ENCODE measurements around the gene MYLK. TPM values are rescaled to one million over a fixed set of nuclear protein-coding genes. Genes with fewer than 3 reads are reported as not detected.

The MYLK gene
- total RNA-seq, 4 donors from 2014 or later = 420 to 1,252 (median 768) TPM

DNA sequence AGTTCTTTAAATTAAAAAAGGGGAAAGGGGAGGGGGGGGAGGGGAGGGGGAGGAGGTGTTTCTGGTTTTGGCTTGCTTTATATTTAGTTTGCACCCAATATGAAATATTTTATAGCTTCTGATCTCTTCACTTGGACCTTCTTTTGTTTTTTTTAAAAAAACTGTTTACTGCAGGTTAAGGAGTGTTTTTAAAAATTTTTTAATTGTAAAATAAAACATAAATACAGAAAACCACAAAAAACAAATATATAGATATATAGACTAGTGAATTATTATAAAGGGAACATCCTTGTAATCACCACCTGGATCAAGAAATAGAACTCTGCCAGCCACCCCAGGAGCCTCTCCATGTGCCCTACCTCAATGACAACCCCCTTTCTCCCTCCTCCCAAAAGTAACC lies 861 bp upstream of the MYLK start:
- no peak for DNase-seq
- Histone ChIP-seq H3K4me3 (no peak overlapping the region), H3K36me3 (no peaks in the 10 kb centered on the region), H3K27me3 (no peaks in the 10 kb centered on the region), H3K4me1 (no peaks in the 10 kb centered on the region), H3K27ac (no peak overlapping the region), H3K9me3 (no peaks in the 10 kb centered on the region)
- no peak for TF ChIP-seq POLR2A (IDR thresholded peaks at IDR 0.05)
- no peak for TF ChIP-seq CTCF (IDR thresholded peaks at IDR 0.05)
- intact Hi-C loops (cut with DNase I; ENCODE audit: low total_unique reads) = no loop called here

DNA sequence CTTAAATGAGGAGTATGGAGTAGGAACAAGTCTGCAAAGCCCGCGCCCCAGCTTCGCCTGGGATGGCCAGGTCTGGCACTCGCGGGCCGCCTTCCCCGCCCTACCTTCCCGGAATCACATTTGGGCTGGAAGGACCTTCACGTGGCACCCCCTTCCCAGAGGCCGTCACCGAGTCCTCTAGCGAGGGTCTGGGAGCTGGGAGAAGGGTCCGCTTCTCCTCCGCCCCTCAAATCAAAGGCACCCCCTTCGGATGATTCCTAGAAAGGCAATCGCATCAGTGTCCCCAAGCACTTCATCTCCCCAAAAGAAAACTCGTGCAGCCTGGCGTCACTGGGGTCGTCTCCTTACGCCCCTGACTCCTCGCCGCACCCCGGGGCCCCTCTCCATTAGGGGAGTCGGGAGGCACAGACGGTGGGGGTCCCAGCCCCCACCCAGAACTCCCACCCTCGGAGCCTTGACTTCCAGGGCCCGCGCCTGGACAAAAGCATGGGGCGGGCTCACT lies 380 bp downstream of the MYLK start:
- Histone ChIP-seq H3K36me3 (no peaks in the 10 kb centered on the region), H3K27me3 (no peaks in the 10 kb centered on the region), H3K4me1 (no peaks in the 10 kb centered on the region), H3K27ac (peak overlapping the region; percentile 60 to 67), H3K9me3 (no peaks in the 10 kb centered on the region), H3K4me3 (peak overlapping the region; percentile 48 to 55)
- DNase-seq = peak; percentile 26 to 28
- intact Hi-C loops (cut with DNase I; ENCODE audit: low total_unique reads) = no loop called here
- TF ChIP-seq CTCF (IDR thresholded peaks at IDR 0.05) (no peak), POLR2A (IDR thresholded peaks at IDR 0.05) (no peak)

GRCh38 chr3:123883111-123883510 lies 1.0 kb downstream of the MYLK start:
- no peak for TF ChIP-seq POLR2A (IDR thresholded peaks at IDR 0.05)
- no peak for TF ChIP-seq CTCF (IDR thresholded peaks at IDR 0.05)
- Histone ChIP-seq H3K4me1 (no peaks in the 10 kb centered on the region), H3K27me3 (no peaks in the 10 kb centered on the region), H3K36me3 (no peaks in the 10 kb centered on the region), H3K27ac (no peak overlapping the region), H3K4me3 (peak overlapping the region; percentile 48 to 55), H3K9me3 (no peaks in the 10 kb centered on the region)
- DNase-seq = no peak
- intact Hi-C loops (cut with DNase I; ENCODE audit: low total_unique reads) = no loop called here

DNA sequence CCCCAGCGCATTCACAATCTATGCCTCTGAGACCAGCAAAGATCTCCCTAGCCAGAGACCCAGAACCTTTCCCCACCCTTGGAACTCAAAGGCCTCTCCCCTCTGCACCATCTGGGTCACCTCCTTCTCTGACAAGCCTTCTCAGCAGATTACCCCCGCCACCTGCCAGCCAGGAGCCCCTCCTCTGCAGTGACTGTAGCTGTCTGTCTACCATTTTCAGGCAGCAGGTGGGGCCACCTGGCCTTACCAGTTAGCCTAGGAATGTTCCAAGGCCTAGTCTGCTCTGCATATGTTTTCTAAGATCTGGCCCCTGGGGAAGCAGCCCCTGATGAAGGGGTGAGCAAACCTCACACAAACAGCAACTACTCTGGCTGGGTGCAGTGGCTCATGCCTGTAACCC lies 2.4 kb downstream of the MYLK start:
- Histone ChIP-seq H3K27me3 (no peaks in the 10 kb centered on the region), H3K9me3 (no peaks in the 10 kb centered on the region), H3K4me1 (no peaks in the 10 kb centered on the region), H3K4me3 (no peak overlapping the region), H3K36me3 (no peaks in the 10 kb centered on the region), H3K27ac (no peak overlapping the region)
- no peak for DNase-seq
- TF ChIP-seq CTCF (IDR thresholded peaks at IDR 0.05) (no peak), POLR2A (IDR thresholded peaks at IDR 0.05) (no peak)
- intact Hi-C loops (cut with DNase I; ENCODE audit: low total_unique reads) = no loop called here

DNA sequence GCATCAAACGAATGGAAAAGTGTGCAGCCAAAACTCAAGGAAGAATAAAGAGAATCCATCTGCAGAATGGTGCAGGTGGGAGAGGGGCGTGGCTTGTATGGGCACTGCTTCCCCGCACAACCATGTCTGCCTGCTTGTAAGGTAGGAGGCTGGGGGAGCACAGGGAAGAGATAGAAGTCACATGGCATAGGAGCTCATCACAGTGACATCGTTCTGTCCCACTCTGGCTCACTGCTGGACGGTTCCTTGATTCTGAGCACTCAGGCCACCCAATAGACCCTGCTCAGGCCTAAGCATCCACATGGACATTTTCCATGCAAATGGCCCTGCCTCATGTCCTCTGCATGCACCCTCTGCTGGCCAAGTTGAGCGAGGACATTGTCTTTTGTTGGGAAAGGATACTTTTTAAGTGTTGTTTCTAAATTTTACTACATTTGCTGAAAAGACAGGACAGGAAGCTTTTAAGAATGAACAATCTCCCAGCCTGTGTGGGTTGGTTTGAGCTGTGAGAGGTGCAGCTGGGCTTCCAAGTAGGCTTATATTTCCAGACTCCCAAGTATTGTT lies 3.1 kb downstream of the MYLK start:
- no peaks in the 10 kb centered on the region for H3K36me3 ChIP-seq
- TF ChIP-seq POLR2A (IDR thresholded peaks at IDR 0.05) (no peak), CTCF (IDR thresholded peaks at IDR 0.05) (peak in 1 of 4 experiments; percentile 18)
- H3K27me3 ChIP-seq = no peaks in the 10 kb centered on the region
- H3K4me3 ChIP-seq = no peak overlapping the region
- H3K4me1 ChIP-seq = no peaks in the 10 kb centered on the region
- no peak for DNase-seq
- intact Hi-C loops (cut with DNase I; ENCODE audit: low total_unique reads) = no loop called here
- H3K27ac ChIP-seq = no peak overlapping the region
- H3K9me3 ChIP-seq = no peaks in the 10 kb centered on the region
